SK-N-SH treated with all-trans-retinoic acid at 6 μM for 48 hours (cell line): ENCODE data around the gene COX17.

ENCODE experiments used
- ATAC-seq: fragments of 200-7000 bp; cut with Tn5 transposase; 3 replicates; pipeline ENCODE4 v1.9.1; 2020; ENCODE audit warnings: mild to moderate bottlenecking, moderate library complexity
- ARNTL ChIP-seq: fragments of 450-650 bp; formaldehyde crosslinking; IDR thresholded peaks from 2 replicates; pipeline ENCODE4 v1.5.0; 2020; ENCODE audit warnings: low read depth, mild to moderate bottlenecking, moderate library complexity, borderline replicate concordance
- CREB5 ChIP-seq: fragments of 250-450 bp; sonication (Bioruptor Pico); IDR thresholded peaks from 2 replicates; pipeline ENCODE4 v1.5.1; 2020; ENCODE audit warnings: low read depth, mild to moderate bottlenecking, moderate library complexity
- CSDC2 ChIP-seq: fragments of 250-450 bp; sonication (Bioruptor Pico); IDR thresholded peaks from 2 replicates; pipeline ENCODE4 v1.5.0; 2020; ENCODE audit warnings: mild to moderate bottlenecking, moderate library complexity
- ESRRG ChIP-seq: fragments of 250-450 bp; sonication (Bioruptor Pico); IDR thresholded peaks from 2 replicates; pipeline ENCODE4 v1.6.1; 2021; ENCODE audit warnings: mild to moderate bottlenecking
- ISL1 ChIP-seq: fragments of 250-450 bp; sonication (Bioruptor Pico); IDR thresholded peaks from 2 replicates; pipeline ENCODE4 v2.1.2; 2022; ENCODE audit warnings: mild to moderate bottlenecking, moderate library complexity
- PATZ1 ChIP-seq: fragments of 250-450 bp; sonication (Bioruptor Pico); IDR thresholded peaks from 2 replicates; pipeline ENCODE4 v1.8.0; 2020; ENCODE audit warnings: mild to moderate bottlenecking, moderate library complexity, borderline replicate concordance
- PPARA ChIP-seq: fragments of 250-450 bp; sonication (Bioruptor Pico); IDR thresholded peaks from 2 replicates; pipeline ENCODE4 v1.5.0; 2020; ENCODE audit warnings: mild to moderate bottlenecking, borderline replicate concordance
- RARB ChIP-seq: fragments of 250-450 bp; sonication (Bioruptor Pico); IDR thresholded peaks from 2 replicates; pipeline ENCODE4 v1.8.0; 2021; ENCODE audit warnings: mild to moderate bottlenecking, moderate library complexity
- SNAI2 ChIP-seq: fragments of 250-450 bp; sonication (Bioruptor Pico); IDR thresholded peaks from 2 replicates; pipeline ENCODE4 v1.5.0; 2020; ENCODE audit warnings: mild to moderate bottlenecking, moderate library complexity
- TCF4 ChIP-seq: fragments of 250-450 bp; sonication (Bioruptor Pico); IDR thresholded peaks from 2 replicates; pipeline ENCODE4 v1.8.0; 2021; ENCODE audit warnings: mild to moderate bottlenecking, moderate library complexity, borderline replicate concordance
- TOX ChIP-seq: fragments of 250-450 bp; sonication (Bioruptor Pico); IDR thresholded peaks from 2 replicates; pipeline ENCODE4 v1.8.0; 2021; ENCODE audit warnings: mild to moderate bottlenecking, moderate library complexity, borderline replicate concordance
- TSHZ2 ChIP-seq: fragments of 250-450 bp; sonication (Bioruptor Pico); IDR thresholded peaks from 2 replicates; pipeline ENCODE4 v1.5.0; 2020; ENCODE audit warnings: mild to moderate bottlenecking, moderate library complexity
- ZC3H10 ChIP-seq: fragments of 250-450 bp; sonication (Bioruptor Pico); IDR thresholded peaks from 2 replicates; pipeline ENCODE4 v1.5.1; 2021; ENCODE audit warnings: mild to moderate bottlenecking, moderate library complexity
- ZFP3 ChIP-seq: fragments of 250-450 bp; sonication (Bioruptor Pico); IDR thresholded peaks from 2 replicates; pipeline ENCODE4 v1.5.0; 2020; ENCODE audit warnings: mild to moderate bottlenecking, moderate library complexity
- ZFP30 ChIP-seq: fragments of 450-650 bp; formaldehyde crosslinking; IDR thresholded peaks from 2 replicates; pipeline ENCODE4 v1.5.0; 2022; ENCODE audit warnings: mild to moderate bottlenecking, moderate library complexity
- ZNF565 ChIP-seq: fragments of 450-650 bp; formaldehyde crosslinking; conservative IDR thresholded peaks from 2 replicates; pipeline ENCODE4 v1.5.0; 2020; ENCODE audit warnings: low read depth, mild to moderate bottlenecking, moderate library complexity
- ZNF70 ChIP-seq: fragments of 450-650 bp; formaldehyde crosslinking; IDR thresholded peaks from 2 replicates; pipeline ENCODE4 v1.5.0; 2020; ENCODE audit warnings: mild to moderate bottlenecking, moderate library complexity
- ZNF8 ChIP-seq: fragments of 450-650 bp; formaldehyde crosslinking; IDR thresholded peaks from 2 replicates; pipeline ENCODE4 v1.5.0; 2020; ENCODE audit warnings: mild to moderate bottlenecking, moderate library complexity

Gene COX17

DNA sequence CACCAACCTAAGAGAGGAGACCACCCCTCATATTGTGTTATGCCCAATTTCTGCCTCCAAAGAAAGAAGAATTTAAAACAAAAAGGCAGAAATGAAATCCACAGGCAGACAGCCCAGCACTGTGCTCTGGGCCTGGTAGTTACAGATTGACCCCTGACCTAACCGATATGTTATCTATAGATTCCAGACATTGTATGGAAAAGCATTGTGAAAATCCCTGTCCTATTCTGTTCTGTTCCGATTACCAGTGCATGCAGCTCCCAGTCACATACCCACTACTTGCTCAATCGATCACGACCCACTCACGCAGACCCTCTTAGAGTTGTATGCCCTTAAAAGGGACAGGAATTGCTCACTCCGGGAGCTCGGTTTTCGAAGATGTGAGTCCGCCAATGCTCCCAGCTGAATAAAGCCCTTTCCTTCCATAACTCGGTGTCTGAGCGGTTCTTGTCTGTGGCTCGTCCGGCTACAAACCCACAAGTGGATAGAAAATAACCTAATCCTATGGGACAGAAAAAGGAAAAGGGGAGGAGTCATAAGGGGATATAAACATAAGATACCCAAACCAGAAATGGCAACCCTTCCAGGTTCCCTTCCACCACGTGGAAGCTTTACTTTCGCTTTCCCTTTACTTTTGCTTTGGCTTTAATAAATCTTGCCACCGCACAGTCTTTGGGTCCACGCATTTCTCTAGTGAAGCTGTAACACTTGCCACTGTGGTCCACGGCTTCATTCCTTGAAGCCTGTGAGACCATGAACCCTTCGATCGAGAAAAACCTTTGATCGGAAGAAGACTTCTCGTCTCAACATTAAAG is 23.9 kb upstream of the COX17 start:
- no peak for ATAC-seq
- TF ChIP-seq RARB (CRISPR knock-in tag) (no peak), ZFP30 (no peak), ZFP3 (CRISPR knock-in tag) (no peak), CSDC2 (CRISPR knock-in tag) (no peak), ESRRG (CRISPR knock-in tag) (no peak), PATZ1 (no peak)
- TF ChIP-seq, all 23 proteins: peak for 0

DNA sequence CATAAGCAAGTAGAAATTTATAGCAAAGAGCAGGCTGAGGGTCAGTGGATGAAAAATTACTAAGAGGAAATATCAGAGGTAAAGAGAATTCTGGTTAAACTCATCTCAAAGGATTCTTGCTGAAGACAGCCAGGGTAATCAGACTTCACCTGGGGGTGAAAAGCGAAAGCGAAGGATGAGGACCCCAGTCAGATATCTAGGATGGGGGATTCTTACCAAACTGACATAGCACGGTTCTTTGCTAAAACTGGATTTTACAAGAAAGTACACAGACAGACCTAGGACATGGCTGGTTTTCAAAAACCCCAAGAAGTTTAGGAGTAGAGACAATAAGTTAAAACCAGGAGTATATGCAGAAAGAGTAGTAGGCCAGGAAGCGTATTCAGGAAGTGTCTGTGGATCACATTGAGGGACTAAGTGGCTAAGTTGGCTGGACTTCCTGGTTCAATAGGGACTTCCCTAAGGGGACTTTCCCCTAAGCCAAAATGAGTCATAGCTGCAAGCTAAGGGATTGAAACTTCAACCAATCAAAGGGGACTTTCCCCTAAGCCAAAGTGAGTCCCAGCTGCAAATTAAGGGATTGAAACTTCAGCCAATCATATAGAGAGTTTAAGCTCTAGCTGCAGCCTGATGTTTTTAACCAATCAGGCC is 23.2 kb upstream of the COX17 start:
- TF ChIP-seq RARB (CRISPR knock-in tag): no peak
- TF ChIP-seq ZNF70 (CRISPR knock-in tag): no peak
- no peak for TF ChIP-seq CSDC2 (CRISPR knock-in tag)
- no peak for TF ChIP-seq ESRRG (CRISPR knock-in tag)
- TF ChIP-seq SNAI2 (CRISPR knock-in tag): no peak
- TF ChIP-seq ZC3H10: no peak
- TF ChIP-seq ZNF8 (CRISPR knock-in tag): no peak
- no peak for TF ChIP-seq TSHZ2
- TF ChIP-seq ISL1 (CRISPR knock-in tag): no peak
- no peak for TF ChIP-seq CREB5 (CRISPR knock-in tag)
- TF ChIP-seq TOX: no peak
- no peak for TF ChIP-seq PPARA
- no peak for ATAC-seq

- ATAC-seq: no peak
- TF ChIP-seq ARNTL (CRISPR knock-in tag) (no peak), ZC3H10 (no peak), TCF4 (no peak), RARB (CRISPR knock-in tag) (no peak), TOX (no peak), ZFP30 (no peak), PATZ1 (no peak), SNAI2 (CRISPR knock-in tag) (no peak), ZNF565 (CRISPR knock-in tag) (no peak), ZNF70 (CRISPR knock-in tag) (no peak), PPARA (no peak), ISL1 (CRISPR knock-in tag) (no peak), ZNF8 (CRISPR knock-in tag) (no peak), CREB5 (CRISPR knock-in tag) (no peak)
Measured at GRCh38 chr3:119697394-119697793, 20.2 kb upstream of the COX17 start.
